GM21576 (cell line): ENCODE measurements around the gene PEPD.

ENCODE experiments used
- ATAC-seq: cut with Tn5 transposase; IDR thresholded peaks from one replicate; pipeline ENCODE4 v1.9.1; 2021; ENCODE audit warnings: mild to moderate bottlenecking, moderate library complexity; ENCODE audit not compliant: unreplicated experiment

The PEPD gene

DNA sequence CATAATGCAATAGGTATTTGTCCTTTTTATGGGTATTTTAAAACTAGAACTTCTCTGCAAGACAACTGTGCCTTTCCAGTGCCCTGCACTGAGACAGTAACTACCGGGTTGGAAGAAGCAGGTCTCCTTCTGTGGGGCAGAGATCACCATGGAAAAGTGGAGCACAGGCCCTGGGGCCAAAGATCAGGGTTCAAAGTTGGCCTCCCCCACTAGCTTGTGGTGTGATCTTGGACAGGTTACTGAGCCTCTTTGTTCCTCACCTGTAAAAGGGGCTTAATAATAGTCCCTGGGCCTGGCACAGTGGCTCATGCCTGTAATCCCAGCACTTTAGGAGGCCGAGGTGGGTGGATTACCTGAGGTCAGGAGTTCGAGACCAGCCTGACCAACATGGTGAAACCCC is 79.8 kb downstream of the PEPD start:
- no peak for ATAC-seq

DNA sequence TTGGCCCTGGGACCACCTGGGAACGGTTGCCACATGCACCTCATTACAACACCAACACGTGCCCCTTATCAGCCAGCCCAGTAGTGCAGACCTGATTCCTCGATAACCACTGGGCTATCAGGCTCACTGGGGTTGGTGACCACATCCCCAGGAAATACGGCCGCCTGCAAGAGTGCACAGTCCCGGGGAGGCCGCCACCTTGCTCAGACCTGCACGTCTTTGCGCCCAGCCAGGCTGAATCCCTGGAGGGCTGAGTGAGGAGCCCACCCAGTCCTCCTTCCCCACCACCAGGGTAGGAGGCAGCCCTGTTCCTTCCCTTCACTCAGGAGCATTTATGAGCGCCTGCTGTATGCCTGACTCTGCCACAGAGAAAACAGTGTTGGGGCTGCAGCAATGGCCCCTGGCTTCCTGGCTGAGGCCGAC is 80.3 kb downstream of the PEPD start:
- no peak for ATAC-seq

DNA sequence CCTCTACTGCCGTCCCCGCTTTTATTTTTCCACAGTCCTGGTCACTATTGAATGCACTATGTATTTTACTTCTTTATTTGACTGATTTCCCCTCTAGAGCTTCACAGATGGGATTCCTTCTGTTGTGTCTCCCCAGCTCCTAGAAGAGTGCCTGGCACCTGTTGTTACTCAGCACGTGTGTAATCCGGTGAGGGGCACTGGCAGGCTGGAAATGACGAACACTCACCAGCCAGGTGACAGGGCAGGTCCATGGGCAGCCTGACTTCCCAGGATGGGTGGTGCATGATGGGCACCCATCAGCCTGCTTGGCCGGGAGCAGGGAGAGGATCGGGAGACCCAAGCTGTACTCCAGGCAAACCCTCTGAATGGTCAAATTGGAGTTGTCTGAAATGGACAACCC is 80.9 kb downstream of the PEPD start:
- no peak for ATAC-seq

DNA sequence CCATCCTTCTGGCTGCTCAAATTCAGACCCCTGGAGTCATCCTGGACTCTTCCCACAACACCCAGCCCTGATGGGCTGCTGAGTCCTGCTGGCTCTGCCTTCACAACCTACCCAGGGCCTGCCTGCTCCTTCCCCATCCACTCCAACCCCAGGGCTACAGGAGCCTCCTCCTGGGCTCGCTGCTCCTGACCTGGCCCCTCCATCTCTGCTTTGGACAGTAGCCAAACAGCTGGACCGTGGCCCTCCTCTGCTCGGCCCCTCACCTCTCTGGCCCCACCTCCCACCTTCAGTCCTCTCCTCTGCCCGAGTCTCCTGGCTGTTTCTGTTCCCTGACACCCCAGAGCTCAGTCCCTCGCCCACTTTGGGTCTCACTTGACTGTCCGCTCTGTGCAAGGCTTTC is 81.3 kb downstream of the PEPD start:
- ATAC-seq = no peak

DNA sequence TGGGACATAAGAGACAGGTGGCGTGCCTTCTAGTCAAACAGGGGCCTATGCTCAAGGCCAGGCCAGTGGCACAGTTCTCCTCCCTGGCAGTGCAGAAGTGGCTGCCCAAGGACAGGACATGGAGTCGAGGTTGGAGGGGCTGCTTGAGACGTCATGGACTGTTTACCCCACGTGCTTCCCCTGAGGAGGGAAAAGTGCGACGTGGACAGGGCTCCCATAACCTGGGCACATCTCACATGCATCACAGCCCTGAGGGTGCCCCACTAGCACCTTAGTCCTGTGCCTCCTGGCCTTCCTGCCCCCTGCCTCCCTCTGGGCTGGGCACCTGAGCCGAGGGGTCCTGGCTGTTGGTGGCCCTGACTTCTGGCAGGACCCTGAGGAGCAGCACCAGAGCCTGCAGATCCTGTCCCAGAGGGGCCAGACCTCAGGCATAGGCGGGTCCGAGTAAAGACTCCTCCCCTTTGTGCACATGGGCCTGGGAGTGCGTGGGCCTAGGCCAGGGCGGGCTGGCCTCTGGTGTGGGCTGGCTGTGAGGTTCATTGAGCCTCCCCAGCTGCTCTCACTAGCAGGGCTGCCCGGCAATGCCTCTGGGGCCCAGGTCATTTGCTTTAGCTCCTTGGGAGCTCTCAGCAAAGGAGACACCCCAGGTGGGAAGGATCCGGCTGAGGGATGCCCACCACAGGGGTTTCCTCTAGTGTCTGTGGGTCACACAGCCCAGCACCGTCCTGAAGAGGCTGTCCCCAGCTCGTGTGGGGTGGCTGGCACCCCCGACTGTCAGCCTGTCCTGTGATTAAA is 82.4 kb downstream of the PEPD start:
- ATAC-seq = no peak

DNA sequence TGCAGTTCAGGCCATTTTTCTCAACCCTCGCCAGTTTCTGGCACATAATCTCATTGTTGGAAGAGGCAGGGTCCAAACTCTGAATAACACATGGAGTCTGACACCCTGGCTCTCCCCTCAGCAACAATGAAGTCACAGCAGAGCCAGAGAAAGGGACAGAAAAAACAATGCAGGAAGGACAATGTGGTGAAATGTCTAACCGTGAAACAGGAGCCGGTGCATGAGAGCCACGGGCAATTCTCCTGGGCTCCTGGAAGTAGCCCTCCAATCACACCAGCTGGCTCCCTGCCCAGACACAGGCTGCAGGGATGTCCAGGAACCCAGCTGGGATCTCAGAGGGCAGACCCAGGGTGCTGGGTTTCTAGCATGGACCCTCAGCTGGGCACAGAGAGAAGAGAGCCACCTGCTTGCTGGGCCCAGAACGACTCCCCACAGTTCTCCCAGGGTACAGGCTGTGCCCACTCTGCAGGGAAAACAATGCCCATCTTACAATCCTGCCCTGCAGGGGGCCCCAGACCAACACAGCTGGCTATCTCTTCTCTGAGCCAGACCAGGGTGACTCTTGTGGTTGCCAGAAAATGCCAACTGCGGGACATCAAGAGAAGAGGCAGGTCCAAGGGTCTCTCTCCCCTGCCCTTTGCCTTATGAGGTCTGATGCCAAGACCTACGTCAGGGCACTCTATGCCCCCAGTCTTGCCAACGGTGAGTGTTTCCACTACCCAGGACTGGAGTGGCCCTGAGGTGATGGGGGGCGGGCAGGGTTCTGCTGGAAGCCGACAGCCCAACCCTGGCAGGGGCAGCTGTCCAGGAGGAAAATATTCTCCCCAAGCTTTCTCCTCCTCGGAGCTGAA is 83.5 kb downstream of the PEPD start:
- no peak for ATAC-seq

DNA sequence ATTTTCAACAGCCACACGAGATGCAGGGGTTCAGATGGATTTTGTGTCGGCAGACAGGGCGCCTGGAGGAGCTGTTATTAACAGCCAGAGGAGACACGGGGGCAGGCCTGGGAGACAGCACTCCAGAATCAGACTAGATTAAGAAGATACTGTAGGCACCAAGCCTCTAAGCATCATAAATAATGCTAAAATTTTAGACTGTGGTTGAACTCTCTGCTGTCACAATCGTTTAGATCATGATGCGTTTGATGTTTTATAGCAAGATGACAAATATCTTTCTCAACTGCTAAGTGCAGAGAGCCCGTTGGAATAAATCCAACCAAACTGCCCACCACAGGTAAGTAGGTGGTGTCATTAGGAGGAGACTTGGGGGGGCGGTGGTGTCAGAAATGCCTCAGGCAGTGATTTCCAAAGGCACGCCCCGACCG is 84.2 kb downstream of the PEPD start:
- no peak for ATAC-seq

DNA sequence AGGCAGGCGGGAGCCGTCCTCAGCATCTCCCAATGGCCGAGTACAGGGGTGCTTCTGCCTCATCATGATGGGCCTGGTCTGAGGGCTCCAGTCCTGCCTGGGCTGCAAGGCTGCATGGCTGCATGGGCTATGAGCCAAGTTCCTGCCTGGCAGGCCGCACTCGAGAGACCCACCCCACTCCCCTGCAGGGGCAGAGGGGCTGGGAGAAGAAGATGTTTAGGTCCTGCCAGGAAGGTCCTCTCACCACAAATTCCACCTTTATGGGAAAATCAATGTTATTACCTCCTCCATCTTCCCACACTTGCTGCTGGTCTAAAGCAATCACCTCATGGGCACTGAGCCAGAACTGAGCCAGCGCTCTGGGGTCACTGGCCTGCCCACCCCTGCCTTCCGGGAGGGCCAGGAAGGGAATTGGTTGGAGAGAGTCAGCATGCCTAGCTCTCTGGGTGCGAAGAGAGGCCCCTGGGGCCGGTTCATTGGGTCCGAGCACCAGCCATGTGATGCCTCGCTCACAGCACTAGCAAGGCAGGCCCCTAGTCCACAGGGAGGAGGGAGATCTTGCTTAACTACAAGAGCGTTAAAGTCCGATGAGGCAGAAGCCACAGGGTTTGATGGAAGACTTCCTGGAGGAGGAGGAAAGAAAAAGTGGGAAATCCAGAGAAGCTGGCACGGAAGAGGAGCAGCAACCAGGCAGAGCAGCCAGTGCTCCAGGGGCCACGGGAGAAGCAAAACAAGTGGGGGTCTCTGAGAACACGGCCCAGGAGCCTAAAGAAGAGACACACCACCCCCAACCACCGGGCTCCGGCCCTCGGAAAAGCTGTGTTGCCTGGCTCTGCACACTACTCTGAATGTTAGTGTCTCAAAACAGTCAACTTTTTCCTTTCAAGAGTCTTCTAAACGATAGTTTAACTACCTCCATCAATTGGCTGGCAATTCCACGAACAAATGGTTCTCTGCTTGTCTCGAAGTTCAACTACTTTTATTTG is 84.9 kb downstream of the PEPD start:
- no peak for ATAC-seq

DNA sequence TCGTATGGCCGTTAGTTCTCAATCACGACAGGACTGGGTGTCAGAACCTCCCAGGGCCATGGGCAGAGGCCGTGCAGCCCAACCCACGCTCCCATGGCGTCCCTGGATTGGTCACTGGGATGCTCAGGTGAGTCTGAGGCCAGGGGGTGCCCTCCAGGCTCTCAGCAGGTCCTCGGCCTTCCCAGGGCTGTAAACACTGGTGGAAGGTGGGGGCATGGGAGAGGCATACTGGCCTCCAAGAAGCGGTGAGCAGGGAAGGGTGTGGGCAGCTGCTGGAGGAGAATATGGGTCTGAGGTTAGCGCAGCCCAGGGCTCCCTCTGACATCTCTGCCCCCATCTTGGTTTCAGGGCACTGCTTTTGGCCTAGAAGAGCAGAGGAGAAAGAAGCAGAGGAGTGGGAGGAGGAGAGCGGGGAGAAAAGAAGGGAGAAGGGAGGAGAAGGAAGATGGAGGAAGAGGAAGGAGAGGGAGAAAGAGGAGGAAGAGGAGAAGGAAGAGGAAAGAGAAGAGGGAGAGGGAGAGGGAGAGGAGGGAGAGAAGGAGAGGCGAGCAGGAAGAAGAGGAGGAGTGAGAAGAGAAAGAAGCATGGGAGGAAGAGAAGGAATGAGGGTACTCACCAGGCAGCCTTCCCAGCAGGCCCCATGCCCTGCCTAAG is 85.8 kb downstream of the PEPD start:
- no peak for ATAC-seq

DNA sequence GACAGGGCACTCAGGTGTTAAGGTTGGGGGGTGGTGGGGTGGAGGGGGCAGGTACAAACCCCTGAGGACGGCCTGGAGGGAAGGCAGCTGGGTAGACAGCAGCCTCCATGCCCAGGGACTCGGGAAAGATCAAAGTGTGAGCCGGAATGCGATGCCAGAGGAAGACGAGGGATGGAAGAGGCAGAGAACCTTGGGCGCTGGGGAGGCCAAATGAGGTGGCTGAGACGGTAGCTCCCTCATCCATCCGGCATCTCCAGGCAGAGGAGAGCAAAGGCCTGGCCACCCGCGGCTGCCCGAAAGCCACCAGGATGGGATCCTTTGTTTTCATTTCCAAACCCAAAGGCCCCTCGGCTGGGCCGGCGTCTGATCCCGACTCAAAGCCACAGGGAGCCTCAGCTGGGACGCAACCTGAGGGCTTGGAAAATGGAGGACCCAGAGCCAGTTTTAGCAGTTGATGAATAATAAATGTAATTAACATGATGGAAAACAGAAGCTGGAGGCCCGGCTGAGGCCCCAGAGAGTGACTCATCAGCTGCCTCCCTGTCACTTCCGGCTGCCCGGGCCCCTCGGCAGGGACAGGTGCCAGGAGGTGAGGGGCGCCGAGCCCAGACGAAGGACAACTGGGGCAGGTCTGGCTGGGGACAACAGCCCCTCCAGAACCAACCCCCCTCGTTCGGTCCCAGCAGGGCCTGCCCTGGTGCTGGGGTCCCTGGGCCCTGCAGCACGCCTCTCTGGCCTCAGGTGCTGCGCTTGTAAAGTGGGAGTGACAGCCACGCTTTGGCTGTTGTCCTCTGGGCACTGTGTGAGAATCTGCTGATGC is 86.5 kb downstream of the PEPD start:
- no peak for ATAC-seq

DNA sequence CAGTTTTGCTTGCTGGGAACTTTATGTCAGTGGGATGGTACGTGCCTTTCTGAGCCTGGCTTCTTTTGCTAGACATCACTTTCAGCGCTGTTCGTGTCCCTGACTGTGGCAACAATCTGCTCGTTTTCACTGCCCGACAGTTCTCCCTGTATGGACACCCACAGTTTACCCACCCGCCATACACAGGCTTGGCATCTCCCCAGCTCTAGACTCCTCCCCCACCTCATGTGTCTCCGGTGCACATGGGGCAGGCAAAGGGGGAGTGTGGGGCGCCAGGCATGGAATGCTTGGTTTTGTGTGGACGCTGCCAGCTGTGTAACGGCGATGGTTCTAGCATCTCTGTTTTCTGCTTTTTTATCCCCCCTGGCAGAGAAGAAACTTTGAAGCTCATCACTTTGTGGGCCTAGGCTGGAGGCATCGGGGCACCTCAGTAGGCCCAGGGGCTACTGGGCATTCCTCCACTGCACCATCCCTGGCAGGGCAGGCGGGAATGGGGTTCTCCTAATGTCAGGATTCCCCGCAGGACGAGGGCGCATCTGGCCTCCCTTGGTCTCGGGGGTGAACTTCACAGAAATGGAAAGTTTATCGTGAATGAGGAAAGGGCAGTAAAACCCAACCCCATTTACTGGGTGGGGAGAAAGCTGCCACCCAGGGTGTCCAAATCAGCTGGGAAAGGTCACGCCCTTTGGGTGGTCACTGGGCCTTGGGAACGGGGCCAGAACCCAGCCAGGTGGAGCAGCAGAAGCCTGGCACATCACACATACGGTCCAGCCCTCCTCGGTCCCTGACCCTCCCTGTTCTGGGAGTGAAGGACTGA is 87.3 kb downstream of the PEPD start:
- ATAC-seq = no peak

DNA sequence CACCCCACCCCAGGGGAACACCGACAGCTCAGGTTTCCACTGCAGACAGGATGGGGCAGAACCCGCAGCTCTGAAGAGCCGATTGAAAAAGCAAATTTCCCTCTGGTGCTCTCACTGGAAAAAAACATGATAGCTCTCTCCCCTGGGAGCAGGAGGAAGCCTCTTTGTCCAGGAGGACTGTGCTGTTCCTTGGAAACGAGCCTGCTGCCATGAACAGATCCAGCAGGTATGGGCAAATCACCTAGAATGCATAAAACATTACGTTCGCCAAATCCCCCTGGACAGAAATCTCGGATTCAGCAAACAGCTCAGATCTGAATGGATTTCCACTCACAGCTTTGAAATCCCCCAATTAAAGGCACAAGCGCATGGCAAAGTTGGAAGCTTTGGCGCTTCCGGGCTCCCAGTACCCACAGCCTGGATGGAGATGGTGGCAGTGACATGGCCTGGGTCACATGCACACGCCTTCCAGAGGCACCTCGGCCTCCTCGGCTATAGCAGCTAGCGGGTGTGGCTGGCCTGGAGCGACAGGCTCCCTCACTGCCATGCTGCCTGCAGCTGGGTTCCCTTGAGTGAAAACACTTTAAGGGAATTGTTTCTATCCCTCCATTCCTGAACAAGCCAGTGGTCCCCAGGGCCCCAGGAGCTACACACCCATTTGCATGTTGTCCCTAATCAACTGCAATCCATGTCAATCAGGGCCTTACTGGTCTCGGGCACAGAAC is 89.0 kb downstream of the PEPD start:
- ATAC-seq = no peak

DNA sequence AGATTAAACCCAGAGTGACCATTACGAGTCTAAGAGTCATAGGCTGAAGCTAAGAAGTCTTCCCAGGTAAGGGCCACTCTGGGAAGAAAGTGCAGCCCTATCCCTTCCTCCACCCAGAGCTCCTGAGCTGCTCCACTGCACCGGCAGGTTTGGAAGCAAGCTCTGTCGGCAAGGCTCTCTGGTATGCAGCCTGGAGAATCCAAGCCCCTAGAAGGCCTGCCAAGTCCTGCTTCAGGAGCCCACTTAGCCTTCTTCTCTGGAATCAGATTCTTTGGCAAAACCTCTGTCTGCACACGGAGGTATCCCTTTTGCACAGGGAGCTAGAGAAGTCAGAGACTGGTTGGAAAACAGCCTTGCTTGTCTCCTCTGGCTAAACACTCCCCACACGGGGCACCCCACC is 89.6 kb downstream of the PEPD start:
- ATAC-seq = no peak

DNA sequence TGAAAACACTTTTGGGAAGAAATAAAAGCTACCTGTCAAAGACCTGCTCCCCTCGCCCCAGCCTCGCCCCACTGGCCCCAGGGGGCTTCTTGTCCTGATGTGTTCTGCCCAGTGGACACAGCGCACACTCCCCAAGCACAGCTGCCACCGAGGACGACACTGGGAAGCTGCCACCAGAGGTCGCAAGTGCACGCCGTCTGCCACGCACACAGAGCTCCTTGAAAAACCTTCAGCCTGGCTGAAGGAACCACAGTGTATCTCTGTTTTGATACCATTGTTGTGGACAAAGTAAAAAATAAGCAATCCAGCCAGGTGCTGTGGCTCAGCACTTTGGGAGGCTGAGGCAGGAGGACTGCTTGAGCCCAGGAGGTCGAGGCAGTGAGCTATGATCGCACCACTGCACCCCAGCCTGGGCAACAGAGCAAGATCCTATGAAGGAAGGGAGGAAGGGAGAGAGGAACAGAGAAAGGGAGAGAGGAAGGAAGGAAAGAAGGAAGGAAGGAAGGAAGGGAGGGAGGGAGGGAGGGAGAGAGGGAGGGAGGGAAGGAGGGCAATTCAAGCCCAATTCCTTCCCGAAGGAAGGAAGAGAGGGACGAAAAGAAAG is 90.8 kb downstream of the PEPD start:
- ATAC-seq = no peak

DNA sequence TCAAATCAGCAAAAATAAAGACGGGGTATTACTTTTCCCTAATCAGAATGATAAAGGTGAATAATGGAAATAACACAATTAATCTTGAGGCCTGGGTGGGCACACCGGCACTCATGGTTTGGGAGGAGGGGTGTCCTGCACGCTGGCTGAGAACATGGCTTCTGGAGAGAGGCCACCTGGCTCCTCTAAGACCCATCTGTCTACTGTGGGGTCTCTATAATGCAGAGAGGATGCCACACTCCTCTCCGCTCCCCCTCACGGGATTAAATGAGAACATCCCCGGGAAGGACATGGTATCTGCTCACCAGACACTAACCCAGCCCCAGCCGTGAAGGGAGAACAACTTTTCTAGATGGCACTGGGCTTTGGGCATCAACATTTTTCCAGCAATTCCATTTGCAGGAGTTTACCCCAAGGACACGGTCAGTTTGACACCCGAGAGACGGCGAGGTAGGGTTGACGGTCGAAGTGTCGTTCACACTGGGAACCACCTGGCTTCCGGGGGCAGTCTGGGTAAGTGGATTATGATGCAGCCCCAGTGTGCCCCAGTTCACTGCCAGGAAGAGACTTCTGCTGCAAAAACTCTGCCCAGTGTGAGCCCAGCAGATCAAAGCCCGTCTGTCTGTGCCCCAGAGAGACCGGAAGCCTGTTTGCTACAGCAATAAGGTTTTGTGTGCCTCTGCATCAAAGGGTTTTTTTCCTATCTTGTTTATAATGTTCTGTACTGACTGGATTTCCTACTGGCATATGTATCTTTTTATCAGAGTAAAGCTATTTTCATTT is 91.5 kb downstream of the PEPD start:
- ATAC-seq = no peak

DNA sequence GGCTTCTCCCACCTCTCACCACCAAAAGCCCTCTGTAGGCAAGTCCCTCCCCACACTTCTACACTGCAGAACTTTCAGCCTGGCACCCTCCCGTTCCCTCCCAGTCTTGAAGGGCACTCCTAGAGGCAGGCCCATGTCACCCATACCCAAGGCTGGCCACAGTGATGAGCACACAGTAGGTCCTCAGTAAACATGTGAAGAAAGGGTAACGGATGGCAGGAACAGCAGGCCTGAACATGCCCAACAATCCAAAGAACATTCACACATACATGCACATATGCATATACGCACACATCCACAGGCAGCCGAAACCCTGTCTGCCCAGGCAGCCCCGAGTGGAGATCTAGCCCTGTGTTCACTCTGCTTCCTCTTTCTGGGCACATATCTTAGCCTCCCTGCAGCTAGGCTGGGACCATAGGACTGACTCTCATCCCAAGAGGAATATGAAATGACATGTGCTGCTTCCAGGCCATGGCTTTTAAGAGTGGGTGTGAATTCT is 92.9 kb downstream of the PEPD start:
- ATAC-seq = no peak
